Liver (tissue), 9 donors: Measurements from ENCODE around the gene NTN5. TPM values are rescaled to one million over a fixed set of nuclear protein-coding genes. Genes with fewer than 3 reads are reported as not detected.
"Not testable (repeated sequence)": the region's sequence is repeated elsewhere in the genome, so short reads cannot be mapped to it uniquely, and the experiment has no call there.

Experiments used
- DNase-seq: peaks from one replicate; pipeline ENCODE4 v3.0.0-alpha.2; 2017; ENCODE audit warnings: low spot score
- H3K27ac ChIP-seq, 2 donors: one replicate each; pipeline ENCODE4 v1.7.0; 2013; ENCODE audit warnings: inconsistent platforms in 2 of 2, low read length in 2 of 2, control low read depth in 1 of 2, low read depth in 1 of 2, mild to moderate bottlenecking in 1 of 2
- H3K27me3 ChIP-seq, 4 donors: one replicate each; pipeline versions ENCODE4 v1.6.1 to v1.7.0; 2013; ENCODE audit warnings: low read length in 3 of 4, inconsistent platforms in 1 of 4, mild to moderate bottlenecking in 1 of 4, moderate library complexity in 1 of 4; ENCODE audit not compliant: control insufficient read depth in 4 of 4, insufficient read depth in 4 of 4
- H3K36me3 ChIP-seq, 4 donors: one replicate each; pipeline versions ENCODE4 v1.6.1 to v1.7.0; 2013; ENCODE audit warnings: low read length in 3 of 4, mild to moderate bottlenecking in 3 of 4, low read depth in 1 of 4, moderate library complexity in 1 of 4; ENCODE audit not compliant: control insufficient read depth in 4 of 4, insufficient read depth in 3 of 4
- H3K4me1 ChIP-seq, 4 donors: one replicate each; pipeline versions ENCODE4 v1.6.1 to v1.7.0; 2013; ENCODE audit warnings: low read length in 3 of 4, mild to moderate bottlenecking in 3 of 4, moderate library complexity in 1 of 4; ENCODE audit not compliant: control insufficient read depth in 4 of 4, insufficient read depth in 4 of 4
- H3K4me3 ChIP-seq, 3 donors: one replicate each; pipeline versions ENCODE4 v1.6.1 to v1.7.0; 2013; ENCODE audit warnings: low read length in 3 of 3, control low read depth in 1 of 3, low read depth in 1 of 3, mild to moderate bottlenecking in 1 of 3
- H3K9ac ChIP-seq, 2 donors: one replicate each; pipeline ENCODE4 v1.7.0; 2013; ENCODE audit warnings: low read length in 2 of 2, mild to moderate bottlenecking in 2 of 2, moderate library complexity in 2 of 2, control low read depth in 1 of 2, low read depth in 1 of 2
- H3K9me3 ChIP-seq, 4 donors: one replicate each; pipeline versions ENCODE4 v1.6.1 to v1.7.0; 2013; ENCODE audit warnings: low read length in 3 of 4; ENCODE audit not compliant: control insufficient read depth in 4 of 4
- ATF3 ChIP-seq: IDR thresholded peaks from 2 replicates; pipeline ENCODE4 v1.6.1; 2016; ENCODE audit warnings: antibody characterized with exemption
- EGR1 ChIP-seq, 2 donors: IDR thresholded peaks; 2 replicates each; pipeline ENCODE4 v1.6.1; 2016 to 2018; ENCODE audit warnings: antibody characterized with exemption in 2 of 2, low read depth in 2 of 2
- FOXA1 ChIP-seq: IDR thresholded peaks from 2 replicates; pipeline ENCODE4 v1.6.1; 2016; ENCODE audit warnings: antibody characterized with exemption
- FOXA2 ChIP-seq: IDR thresholded peaks from 2 replicates; pipeline ENCODE4 v1.6.1; 2016; ENCODE audit warnings: antibody characterized with exemption
- HNF4A ChIP-seq, 2 donors: conservative IDR thresholded peaks; 2 replicates each; pipeline ENCODE4 v1.6.1; 2016; ENCODE audit warnings: antibody characterized with exemption in 2 of 2, mild to moderate bottlenecking in 2 of 2
- HNF4G ChIP-seq: IDR thresholded peaks from 2 replicates; pipeline ENCODE4 v1.6.1; 2016; ENCODE audit warnings: antibody characterized with exemption
- JUND ChIP-seq, 2 donors: IDR thresholded peaks; 2 replicates each; pipeline ENCODE4 v1.6.1; 2016; ENCODE audit warnings: antibody characterized with exemption in 2 of 2
- MAX ChIP-seq: IDR thresholded peaks from 2 replicates; pipeline ENCODE4 v1.6.1; 2016; ENCODE audit warnings: antibody characterized with exemption
- NR2F2 ChIP-seq: IDR thresholded peaks from 2 replicates; pipeline ENCODE4 v1.6.1; 2016; ENCODE audit warnings: antibody characterized with exemption
- REST ChIP-seq: IDR thresholded peaks from 2 replicates; pipeline ENCODE4 v1.6.1; 2016; ENCODE audit warnings: antibody characterized with exemption, mild to moderate bottlenecking
- RXRA ChIP-seq, 2 donors: IDR thresholded peaks; 2 replicates each; pipeline ENCODE4 v1.6.1; 2017 to 2018; ENCODE audit warnings: antibody characterized with exemption in 2 of 2, mild to moderate bottlenecking in 1 of 2
- SP1 ChIP-seq: IDR thresholded peaks from 2 replicates; pipeline ENCODE4 v1.6.1; 2018; ENCODE audit warnings: antibody characterized with exemption, mild to moderate bottlenecking
- TAF1 ChIP-seq: conservative IDR thresholded peaks from 2 replicates; pipeline ENCODE4 v1.6.1; 2016; ENCODE audit warnings: antibody characterized with exemption, mild to moderate bottlenecking
- ZBTB33 ChIP-seq: IDR thresholded peaks from 2 replicates; pipeline ENCODE4 v1.6.1; 2016; ENCODE audit warnings: antibody characterized with exemption
- WGBS: extraction: QIAGEN DNeasy Blood & Tissue Kit; methylation state at CpG from one replicate; pipeline ENCODE4 v1.1.7; 2013; 5-methylcytosine and 5-hydroxymethylcytosine counted together
- polyA plus RNA-seq, 2 donors: library from polyadenylated mRNA; stranded (reverse) in 1 of 2; unstranded in 1 of 2; fragments of 200-250 nt in 1 of 2; fragments of >200 nt in 1 of 2; fragmentation: Nextera tagmentation in 1 of 2; extraction: Ambion mirVana in 1 of 2; gene quantifications; one replicate each; pipeline versions ENCODE4 v1.2.1 to v1.2.3, GENCODE V29; 2013 to 2015
- total RNA-seq, 2 donors: library from RNA; depleted of rRNA; stranded (reverse); fragments of >200 nt; gene quantifications; one replicate each; pipeline ENCODE4 v1.2.3, GENCODE V29; 2014
- donor health status: healthy.
- donor health status: healthy.
- donor health status: healthy.
- donor health status: healthy.
- donor health status: healthy.

The NTN5 gene
- total and polyA plus RNA-seq, 4 donors = 0.08 to 0.09 TPM; not detected in 2

GRCh38 chr19:48632692-48633147 lies 40.1 kb downstream of the NTN5 start:
- Histone ChIP-seq H3K27me3 (no peaks in the 10 kb centered on the region), H3K4me1 (peaks cover 21 to 67% (median 34%) of the 10 kb centered on the region in 4 donors), H3K27ac (peak overlapping the region in 1 of 2 donors; percentile 7), H3K36me3 (peaks cover 0 to 7% (median 1%) of the 10 kb centered on the region in 4 donors), H3K4me3 (no peak overlapping the region), H3K9me3 (no peaks in the 10 kb centered on the region), H3K9ac (no peak overlapping the region)
- no peak for TF ChIP-seq FOXA2
- TF ChIP-seq REST = no peak
- no peak for TF ChIP-seq ZBTB33
- no peak for TF ChIP-seq HNF4A (conservative IDR thresholded peaks at IDR 0.05)
- TF ChIP-seq RXRA (IDR thresholded peaks at IDR 0.05) = no peak
- no peak for TF ChIP-seq TAF1
- no peak for TF ChIP-seq EGR1 (IDR thresholded peaks at IDR 0.05; ENCODE audit: low read depth in 2 of 2)
- TF ChIP-seq FOXA1 = no peak
- TF ChIP-seq JUND (IDR thresholded peaks at IDR 0.05) = no peak
- TF ChIP-seq MAX = no peak
- no peak for TF ChIP-seq HNF4G
- no peak for DNase-seq

GRCh38 chr19:48632286-48632685 lies 40.5 kb downstream of the NTN5 start:
- H3K9me3 ChIP-seq, H3K4me3 ChIP-seq, H3K27ac ChIP-seq, H3K9ac ChIP-seq, H3K27me3 ChIP-seq, H3K36me3 ChIP-seq, DNase-seq: not testable (repeated sequence)
- WGBS = 93% methylated on average over 11 of the region's 11 CpGs
- peaks cover 24 to 70% (median 38%) of the 10 kb centered on the region in 4 donors for H3K4me1 ChIP-seq

- H3K36me3 ChIP-seq = peaks cover 0 to 7% (median 1%) of the 10 kb centered on the region in 4 donors
- 72% methylated on average over 3 of the region's 3 CpGs for WGBS
- DNase-seq = peak; percentile 33
Measured at GRCh38 chr19:48631225-48631624, 41.6 kb downstream of the NTN5 start.

More at GRCh38 chr19:48631225-48631624, 41.6 kb downstream of the NTN5 start:
- Histone ChIP-seq H3K9me3 (no peaks in the 10 kb centered on the region), H3K9ac (no peak overlapping the region), H3K27ac (peak overlapping the region in 1 of 2 donors; percentile 40), H3K4me3 (no peak overlapping the region), H3K27me3 (no peaks in the 10 kb centered on the region), H3K4me1 (peaks cover 22 to 66% (median 39%) of the 10 kb centered on the region in 4 donors)
- no peak for TF ChIP-seq MAX
- TF ChIP-seq NR2F2 = no peak
- no peak for TF ChIP-seq FOXA2
- no peak for TF ChIP-seq TAF1
- TF ChIP-seq JUND (IDR thresholded peaks at IDR 0.05) = no peak
- TF ChIP-seq SP1 = no peak
- TF ChIP-seq ZBTB33 = no peak
- no peak for TF ChIP-seq ATF3
